HG02981 (cell line): Measurements from ENCODE around the gene SMARCA1.

Experiments
- ATAC-seq: cut with Tn5 transposase; IDR thresholded peaks from one replicate; pipeline ENCODE4 v1.9.1; 2021; ENCODE audit warnings: mild to moderate bottlenecking, moderate library complexity; ENCODE audit not compliant: unreplicated experiment

Gene SMARCA1

GRCh38 chrX:129531132-129531531 lies 7.8 kb upstream of the SMARCA1 start:
- no peak for ATAC-seq

DNA sequence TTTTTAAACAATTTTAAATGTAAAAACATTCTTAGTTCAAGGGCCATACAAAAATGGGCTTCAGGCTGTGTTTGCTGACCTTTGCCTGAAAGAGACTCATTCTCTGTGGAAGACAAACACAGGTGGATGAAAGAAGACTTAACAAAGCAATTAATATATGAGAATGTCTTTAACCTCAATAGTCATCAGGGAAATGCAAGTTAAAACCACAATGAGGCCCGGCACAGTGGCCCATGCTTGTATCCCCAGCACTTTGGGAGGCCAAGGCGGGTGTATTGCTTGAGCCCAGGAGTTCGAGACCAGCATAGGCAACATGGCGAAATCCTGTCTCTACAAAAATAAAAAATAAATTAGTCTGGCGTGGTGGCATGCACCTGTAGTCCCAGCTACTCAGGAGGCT lies 7.1 kb upstream of the SMARCA1 start:
- no peak for ATAC-seq

GRCh38 chrX:129529685-129530281 lies 6.5 kb upstream of the SMARCA1 start:
- no peak for ATAC-seq

GRCh38 chrX:129525896-129526295 lies 2.6 kb upstream of the SMARCA1 start:
- no peak for ATAC-seq

- no peak for ATAC-seq
Measured at GRCh38 chrX:129525162-129525561, 1.9 kb upstream of the SMARCA1 start.

- no peak for ATAC-seq
Measured at GRCh38 chrX:129524250-129524850, 1.1 kb upstream of the SMARCA1 start.

DNA sequence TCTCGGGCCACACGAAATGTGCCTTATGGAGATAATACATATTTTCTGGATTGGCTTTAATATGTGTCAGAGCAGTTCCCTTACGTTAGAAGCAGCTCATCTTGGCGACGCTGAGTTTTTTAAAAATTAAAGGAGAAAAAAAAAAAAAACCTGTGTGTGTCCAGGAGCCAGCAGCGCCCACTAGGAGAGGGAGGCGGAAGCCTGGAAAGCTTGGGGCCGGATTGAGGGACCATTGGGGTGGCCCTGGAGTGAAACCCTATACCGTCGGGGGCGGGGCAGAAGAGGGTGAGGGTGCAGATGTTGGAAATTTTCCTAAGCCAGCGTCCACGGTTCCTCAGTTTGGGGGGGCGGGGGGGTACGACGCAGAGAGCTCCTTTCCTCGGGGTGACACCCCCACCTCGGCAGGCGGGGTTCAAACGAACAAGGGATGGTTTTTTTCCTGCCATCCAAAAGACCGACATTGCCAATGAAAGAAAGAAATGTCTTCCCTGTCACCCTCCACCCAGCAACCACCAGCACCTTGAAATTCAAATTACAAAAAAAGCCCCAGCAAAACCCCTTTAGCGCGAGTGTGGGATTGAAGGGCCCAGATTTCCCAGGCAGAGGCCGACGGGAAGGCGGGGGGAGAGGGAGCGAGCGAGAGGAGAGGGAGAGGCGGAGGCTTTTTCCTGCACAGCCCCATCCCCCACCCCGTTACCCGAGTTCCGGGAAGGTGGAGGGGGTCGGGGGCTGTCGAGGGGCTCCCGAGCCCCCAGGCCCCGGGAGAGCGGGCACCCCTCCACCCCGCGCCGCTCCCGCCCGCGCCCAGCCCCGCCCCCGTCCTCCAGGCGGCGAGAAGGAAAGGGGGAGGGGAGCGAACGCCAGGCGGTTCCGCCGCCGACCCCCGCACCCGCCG lies 859 bp downstream of the SMARCA1 start:
- ATAC-seq, result no peak

- no peak for ATAC-seq
Measured at GRCh38 chrX:129520151-129520550, 3.1 kb downstream of the SMARCA1 start.

DNA sequence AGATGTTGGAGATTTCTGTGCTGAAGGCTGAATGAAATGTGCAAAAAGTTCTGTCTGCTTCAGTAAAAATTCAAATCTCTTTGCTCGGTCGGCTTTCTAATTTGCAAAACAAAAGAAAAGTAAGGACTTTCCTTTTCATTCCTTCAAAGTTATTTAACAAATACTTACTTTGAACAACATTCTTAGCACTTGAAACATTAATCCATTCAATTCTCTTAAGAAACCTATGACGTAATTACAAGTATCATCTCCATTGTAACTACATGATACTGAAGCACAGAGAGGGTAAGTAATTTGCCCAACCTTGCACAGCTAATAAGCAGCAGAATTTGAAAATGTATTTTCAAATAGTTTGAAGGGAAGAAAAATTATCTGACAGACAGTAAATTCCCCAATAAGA lies 6.9 kb downstream of the SMARCA1 start:
- ATAC-seq, result no peak

- no peak for ATAC-seq
Measured at GRCh38 chrX:129512409-129512808, 10.9 kb downstream of the SMARCA1 start.

DNA sequence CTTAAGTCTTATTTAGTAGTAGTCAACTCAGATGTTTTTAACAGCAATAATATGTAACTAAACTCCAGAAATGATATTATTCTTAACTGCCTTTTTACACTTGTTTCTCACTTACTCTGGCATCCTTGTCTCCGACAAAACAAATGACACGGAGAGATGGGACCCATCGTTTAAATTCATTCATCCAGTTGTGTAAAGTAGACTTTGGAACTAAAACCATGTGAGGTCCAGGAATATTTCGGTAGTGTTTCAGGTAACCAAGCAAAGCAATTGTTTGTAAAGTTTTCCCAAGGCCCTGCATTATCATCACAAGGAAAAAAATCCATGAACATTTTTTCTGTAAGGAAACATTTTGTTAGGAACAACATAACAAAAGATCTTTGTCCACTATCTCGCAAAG lies 11.6 kb downstream of the SMARCA1 start:
- no peak for ATAC-seq

DNA sequence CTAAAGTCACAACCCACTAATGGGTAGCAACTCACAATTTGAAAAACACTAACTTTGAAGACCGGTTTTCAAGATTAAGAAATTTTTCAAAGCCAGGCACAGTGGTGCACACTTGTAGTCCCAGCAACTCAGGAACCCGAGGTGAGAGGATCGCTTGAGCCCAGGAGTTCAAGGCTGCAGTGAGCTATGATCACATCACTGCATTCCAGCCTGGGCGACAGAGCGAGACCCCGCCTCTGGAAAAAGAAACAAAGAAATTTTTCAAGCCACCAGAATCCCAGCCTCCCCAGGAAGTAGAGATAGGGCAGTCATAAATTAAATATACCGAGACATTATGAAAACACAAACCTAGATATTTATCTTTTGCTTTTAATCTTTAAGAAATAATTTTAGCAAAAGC lies 13.0 kb downstream of the SMARCA1 start:
- no peak for ATAC-seq

DNA sequence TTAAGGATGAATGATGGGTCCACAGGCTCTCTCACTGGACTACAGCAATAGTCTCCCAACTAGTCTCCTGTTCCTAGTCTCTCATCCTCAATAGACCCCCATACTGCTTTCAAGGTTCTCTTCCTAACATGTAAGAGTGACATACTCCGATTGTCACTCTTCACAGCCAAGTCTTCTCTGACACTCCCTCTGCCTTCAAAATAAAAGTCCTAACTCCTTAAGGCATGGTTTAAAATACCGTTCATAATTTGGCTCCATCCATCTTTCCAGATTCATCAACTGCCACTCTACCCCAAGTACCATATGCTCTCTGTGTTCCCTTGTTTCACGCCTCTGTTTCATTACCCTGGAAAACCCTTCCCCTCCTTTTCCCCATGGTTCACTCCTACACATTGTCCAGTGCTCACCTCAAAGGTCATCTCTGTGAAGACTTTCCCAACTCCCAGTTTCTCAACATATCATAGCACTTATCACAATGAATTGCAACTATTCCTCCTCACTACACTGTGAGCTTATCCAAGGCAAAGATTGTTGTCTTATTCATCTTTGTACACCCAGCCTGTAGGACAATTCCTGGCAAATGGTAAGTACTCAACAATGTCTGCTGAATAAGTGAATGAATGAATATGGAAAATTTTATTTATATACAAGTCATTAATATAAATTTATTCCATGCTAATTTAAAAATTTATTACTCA lies 26.0 kb downstream of the SMARCA1 start:
- ATAC-seq, result no peak

GRCh38 chrX:129496625-129497024 lies 26.7 kb downstream of the SMARCA1 start:
- no peak for ATAC-seq

DNA sequence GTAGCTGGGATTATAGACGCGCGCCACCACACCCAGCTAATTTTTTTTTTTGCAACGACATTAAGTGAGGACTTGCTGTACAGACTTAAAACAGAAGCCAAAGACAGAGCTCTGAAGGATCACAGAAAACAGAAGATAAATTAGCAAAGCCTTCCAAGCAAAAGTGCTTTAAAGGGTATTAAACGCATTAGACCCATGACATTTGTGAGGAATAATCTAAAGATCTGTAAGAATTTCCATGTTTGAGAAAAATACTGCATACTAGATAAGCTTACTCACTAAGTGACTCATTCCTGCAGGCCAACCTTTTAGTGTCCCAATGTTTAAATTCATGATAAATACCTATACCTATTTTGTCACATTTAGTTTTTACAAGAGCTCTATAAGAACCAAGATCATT lies 27.4 kb downstream of the SMARCA1 start:
- no peak for ATAC-seq

GRCh38 chrX:129494887-129495286 lies 28.4 kb downstream of the SMARCA1 start:
- ATAC-seq, result no peak

- no peak for ATAC-seq
Measured at GRCh38 chrX:129493643-129494042, 29.6 kb downstream of the SMARCA1 start.

DNA sequence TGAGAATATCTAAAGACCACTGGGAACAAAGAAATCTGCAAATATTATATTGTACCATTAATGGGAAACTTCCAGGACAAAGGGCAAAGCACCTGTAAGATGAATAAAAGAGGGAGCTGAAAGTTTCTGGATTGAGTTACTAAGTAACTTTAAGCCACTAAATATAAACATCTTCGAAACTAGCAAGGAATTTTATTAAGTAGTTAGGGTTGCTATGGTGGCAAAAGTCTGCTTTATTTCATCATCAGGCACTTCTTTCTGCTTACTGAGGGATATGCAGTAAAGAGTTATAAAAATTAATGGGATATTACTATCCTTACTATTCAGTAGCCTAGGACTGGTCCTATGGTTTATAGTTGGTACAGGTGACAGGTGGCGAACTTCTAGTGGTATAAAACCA lies 33.0 kb downstream of the SMARCA1 start:
- no peak for ATAC-seq

DNA sequence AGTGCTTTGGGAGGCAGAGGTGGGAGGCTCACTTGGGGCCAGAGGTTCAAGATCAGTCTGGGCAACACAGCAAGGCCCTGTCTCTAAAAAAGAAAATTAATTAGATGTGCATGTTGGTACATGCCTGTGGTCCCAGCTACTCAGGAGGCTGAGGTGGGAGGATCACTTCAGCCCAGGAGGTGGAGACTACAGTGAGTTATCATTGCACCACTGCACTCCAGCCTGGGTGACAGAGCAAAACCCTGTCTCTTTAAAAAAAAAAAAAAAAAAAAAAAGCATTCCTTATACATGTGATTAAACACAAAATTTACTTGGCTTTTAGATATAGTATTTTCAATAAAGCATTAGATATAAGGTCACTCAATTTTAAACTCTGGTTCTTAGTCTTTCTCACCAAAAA lies 34.9 kb downstream of the SMARCA1 start:
- no peak for ATAC-seq

DNA sequence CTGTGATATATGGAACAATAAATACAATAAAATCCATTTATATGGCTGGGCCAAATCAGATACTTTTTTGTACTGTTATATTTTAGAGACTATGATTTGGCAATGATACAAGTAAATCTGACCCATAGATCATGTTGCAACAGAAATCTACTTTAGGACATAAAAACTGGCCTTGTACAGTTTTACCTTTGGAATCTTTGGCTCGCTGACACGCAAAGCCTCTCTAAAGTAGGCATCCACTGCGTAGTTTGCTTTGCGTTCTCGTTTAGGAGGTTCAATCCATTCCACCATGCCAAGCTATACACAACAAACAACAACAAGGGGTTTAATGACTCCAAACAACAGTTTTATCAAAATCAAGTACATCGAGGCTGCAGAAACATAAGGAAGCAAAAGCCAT lies 42.4 kb downstream of the SMARCA1 start:
- no peak for ATAC-seq

GRCh38 chrX:129478516-129478915 lies 44.8 kb downstream of the SMARCA1 start:
- no peak for ATAC-seq

DNA sequence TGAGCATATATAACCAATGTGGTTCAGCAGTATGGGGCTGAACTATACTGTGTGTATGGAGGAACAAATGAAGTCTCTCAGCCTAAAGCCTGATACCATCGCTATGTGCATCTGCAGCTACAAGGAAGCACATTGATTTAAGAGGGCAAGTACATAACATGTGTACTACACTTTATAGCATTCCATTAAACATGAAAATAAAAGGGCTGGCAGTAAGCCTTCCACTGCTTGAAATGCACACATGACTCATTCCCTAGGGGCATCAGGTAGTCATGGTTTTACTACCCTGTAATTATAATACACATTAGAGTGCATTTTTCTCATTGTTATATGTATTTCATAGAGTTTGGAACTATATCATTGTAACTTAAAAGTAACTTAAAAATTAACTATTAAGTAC lies 51.2 kb downstream of the SMARCA1 start:
- ATAC-seq, result no peak
